T47D (cell line): ENCODE results near the gene SCGB1D2.

Experiments
- DNase-seq, 2 experiments: peaks; one replicate each; pipeline versions ENCODE4 v3.0.0 to v3.0.0-alpha.2; 2011 to 2012; ENCODE audit warnings: low read depth in 1 of 2, low spot score in 1 of 2
- JUND ChIP-seq: IDR thresholded peaks from 2 replicates; pipeline ENCODE4 v1.6.1; 2012; ENCODE audit warnings: low read depth
- in situ Hi-C: cut with HindIII; loops from 2 replicates; pipeline ENCODE4 v1.10.0; 2016; ENCODE audit warnings: low sequenced_read_pairs, low pct_unique_long_range_greater_than_20kb

SCGB1D2 gene

GRCh38 chr11:62269654-62270278, 27.7 kb downstream of the SCGB1D2 start, which contains the start of gene SCGB2A2:
Gene SCGB2A2 (plus strand): TSS chr11:62270158. CDS start chr11:62270217, 59 bp downstream.
- TF ChIP-seq JUND = no peak
- peak; percentile 28 to 58 for DNase-seq
- in situ Hi-C loops = no loop called here

GRCh38 chr11:62273284-62273683, 31.2 kb downstream of the SCGB1D2 start:
- no peak for TF ChIP-seq JUND
- no peak for DNase-seq
- in situ Hi-C loops = no loop called here

GRCh38 chr11:62273789-62274275, 31.8 kb downstream of the SCGB1D2 start:
- in situ Hi-C loops = no loop called here
- TF ChIP-seq JUND = no peak
- DNase-seq = peak in 1 of 2 experiments; percentile 20

- in situ Hi-C loops = no loop called here
- TF ChIP-seq JUND = no peak
- DNase-seq = no peak
Measured at GRCh38 chr11:62280452-62280851, 38.4 kb downstream of the SCGB1D2 start.
